HepG2 (cell line): ENCODE measurements around the gene ELL. TPM values are rescaled to one million over a fixed set of nuclear protein-coding genes. Genes with fewer than 3 reads are reported as not detected.

Experiments used
- ATAC-seq: fragments of 200-7000 bp; cut with Tn5 transposase; 3 replicates; pipeline ENCODE4 v1.9.1; 2020; ENCODE audit warnings: mild to moderate bottlenecking, moderate library complexity
- BruUV-seq: library from RNA; stranded (reverse); fragments of 400-500 nt; replicated peaks from 2 replicates; lab custom pipeline; 2021; lab: Mats Ljungman, UMichigan
- CTCF ChIA-PET: fragments of 300-600 bp; formaldehyde crosslinking; extraction: SDS; loops from one replicate; lab custom pipeline; 2021; ENCODE audit warnings: low total read pairs, inconsistent platforms, low intra/inter-chr PET ratio; lab: Yijun Ruan, JAX
- POLR2A ChIA-PET: fragments of 350-600 bp; sonication (Branson Sonifier 250); formaldehyde crosslinking; loops from one replicate; lab custom pipeline; 2020; ENCODE audit warnings: antibody characterized with exemption, inconsistent platforms; lab: Yijun Ruan, JAX
- DNase-seq: peaks from one replicate; pipeline ENCODE4 v3.0.0-alpha.2; 2015; ENCODE audit warnings: low spot score
- FAIRE-seq: peaks from 3 replicates; lab custom pipeline; 2011; peaks lifted over from hg19 to GRCh38; lab: Jason Lieb, UNC
- H2AFZ ChIP-seq: one replicate; pipeline ENCODE4 v1.6.1; 2011; ENCODE audit warnings: low read length, inconsistent platforms
- H3K27ac ChIP-seq: fragments of 300-600 bp; 3 replicates; pipeline ENCODE4 v1.8.0; 2011; ENCODE audit warnings: mixed run types, mild to moderate bottlenecking, mixed read lengths, low read length, inconsistent platforms; ENCODE audit not compliant: insufficient read depth; ENCODE audit errors: extremely low read length
- H3K27me3 ChIP-seq, 2 experiments: fragments of 200-600 bp in 1 of 2; 2 replicates in 1 of 2; 3 replicates in 1 of 2; pipeline versions ENCODE4 v1.6.0 to v1.8.0; 2011; ENCODE audit warnings: low read length in 2 of 2, mild to moderate bottlenecking in 2 of 2, moderate library complexity in 2 of 2, inconsistent platforms in 1 of 2; ENCODE audit not compliant: insufficient read depth in 2 of 2, control insufficient read depth in 1 of 2
- H3K36me3 ChIP-seq, 2 experiments: fragments of 200-600 bp in 1 of 2; replicated peaks in 1 of 2; 2 replicates in 1 of 2; 3 replicates in 1 of 2; pipeline versions ENCODE4 v1.5.1 to v1.8.0; 2011; ENCODE audit warnings: low read length in 2 of 2, inconsistent platforms in 1 of 2; ENCODE audit not compliant: insufficient read depth in 2 of 2, control insufficient read depth in 1 of 2
- H3K4me1 ChIP-seq: 2 replicates; pipeline ENCODE4 v1.5.1; 2012; ENCODE audit warnings: low read length, inconsistent platforms; ENCODE audit not compliant: insufficient read depth
- H3K4me2 ChIP-seq: 2 replicates; pipeline ENCODE4 v1.6.0; 2011; ENCODE audit warnings: low read depth, low read length, inconsistent platforms
- H3K4me3 ChIP-seq, 3 experiments: fragments of 200-600 bp in 1 of 3; sonication (generic), shearing (Covaris generic) in 1 of 3; replicated peaks in 1 of 3; 2 replicates each; pipeline ENCODE4 v1.5.1; 2011 to 2016; ENCODE audit warnings: low read length in 3 of 3, inconsistent platforms in 2 of 3, low read depth in 2 of 3, mild to moderate bottlenecking in 2 of 3, control low read depth in 1 of 3, mixed read lengths in 1 of 3; ENCODE audit not compliant: insufficient read depth in 1 of 3
- H3K79me2 ChIP-seq: one replicate; pipeline ENCODE4 v1.6.1; 2011; ENCODE audit warnings: low read length, inconsistent platforms; ENCODE audit not compliant: insufficient read depth
- H3K9ac ChIP-seq: 2 replicates; pipeline ENCODE4 v1.6.0; 2011; ENCODE audit warnings: mild to moderate bottlenecking, low read depth, low read length, inconsistent platforms; ENCODE audit not compliant: insufficient read depth
- H3K9me3 ChIP-seq: 2 replicates; pipeline ENCODE4 v1.5.1; 2012; ENCODE audit warnings: mild to moderate bottlenecking, low read length
- H4K20me1 ChIP-seq: 2 replicates; pipeline ENCODE4 v1.6.0; 2011; ENCODE audit warnings: inconsistent platforms, mild to moderate bottlenecking, low read length, moderate library complexity; ENCODE audit not compliant: insufficient read depth
- ASH2L ChIP-seq: fragments of 300-600, 200-600 bp; sonication (generic); IDR thresholded peaks from 2 replicates; pipeline ENCODE4 v1.7.0; 2017; ENCODE audit warnings: low read depth, mild to moderate bottlenecking, moderate library complexity, mixed read lengths, low read length; ENCODE audit not compliant: insufficient read length
- ATM ChIP-seq: fragments of 450-650 bp; IDR thresholded peaks from 2 replicates; pipeline ENCODE4 v1.7.1; 2017; ENCODE audit warnings: mild to moderate bottlenecking, borderline replicate concordance
- EZH2 ChIP-seq: conservative IDR thresholded peaks from 2 replicates; pipeline ENCODE4 v1.6.1; 2012; ENCODE audit warnings: mild to moderate bottlenecking, low read depth, low read length, moderate library complexity
- GTF2F1 ChIP-seq: fragments of 150-350 bp; IDR thresholded peaks from 2 replicates; pipeline ENCODE4 v1.6.1; 2014; ENCODE audit warnings: low read length
- HNRNPLL ChIP-seq: fragments of 200-400 bp; formaldehyde crosslinking; IDR thresholded peaks from 2 replicates; pipeline ENCODE4 v1.6.1; 2017; ENCODE audit warnings: mild to moderate bottlenecking, low read depth, low read length; ENCODE audit not compliant: poor library complexity, severe bottlenecking
- HOXA3 ChIP-seq: sonication (generic); formaldehyde crosslinking; IDR thresholded peaks from 2 replicates; pipeline ENCODE4 v1.5.0; 2020; ENCODE audit warnings: missing genetic modification reagents
- JDP2 ChIP-seq: sonication (generic); formaldehyde crosslinking; IDR thresholded peaks from 2 replicates; pipeline ENCODE4 v1.8.1; 2022; ENCODE audit warnings: missing genetic modification reagents, borderline replicate concordance
- MAFF ChIP-seq: IDR thresholded peaks from 2 replicates; pipeline ENCODE4 v1.6.1; 2011; ENCODE audit warnings: low read depth, low read length, improper control_type of control experiment
- NFE2L2 ChIP-seq: fragments of 150-350 bp; IDR thresholded peaks from 2 replicates; pipeline ENCODE4 v1.6.1; 2014; ENCODE audit warnings: low read length
- ZBTB42 ChIP-seq: sonication (generic); formaldehyde crosslinking; IDR thresholded peaks from 2 replicates; pipeline ENCODE4 v1.5.0; 2020; ENCODE audit warnings: mild to moderate bottlenecking, missing genetic modification reagents
- ZNF260 ChIP-seq: sonication (generic); formaldehyde crosslinking; IDR thresholded peaks from 2 replicates; pipeline ENCODE4 v1.4.0; 2020; ENCODE audit warnings: missing genetic modification reagents, low read depth, mild to moderate bottlenecking, borderline replicate concordance
- ZNF263 ChIP-seq: sonication (generic); formaldehyde crosslinking; IDR thresholded peaks from 2 replicates; pipeline ENCODE4 v1.4.0; 2020; ENCODE audit warnings: missing genetic modification reagents
- ZNF264 ChIP-seq: sonication (generic); formaldehyde crosslinking; IDR thresholded peaks from 2 replicates; pipeline ENCODE4 v1.4.0; 2020; ENCODE audit warnings: missing genetic modification reagents
- ZNF530 ChIP-seq: sonication (generic); formaldehyde crosslinking; IDR thresholded peaks from 2 replicates; pipeline ENCODE4 v1.5.0; 2020; ENCODE audit warnings: low read depth, mild to moderate bottlenecking, missing genetic modification reagents
- ZNF7 ChIP-seq: IDR thresholded peaks from 2 replicates; pipeline ENCODE4 v1.6.1; 2016; ENCODE audit warnings: missing biosample characterization, missing genetic modification reagents
- ZSCAN20 ChIP-seq: sonication (generic); formaldehyde crosslinking; IDR thresholded peaks from 2 replicates; pipeline ENCODE4 v1.4.0; 2020; ENCODE audit warnings: missing genetic modification reagents, mild to moderate bottlenecking, borderline replicate concordance
- WGBS: methylation state at CpG from one replicate; pipeline ENCODE4 v1.1.6; 2017; ENCODE audit warnings: low lambda C conversion rate; 5-methylcytosine and 5-hydroxymethylcytosine counted together
- in situ Hi-C: cut with HindIII; loops from 2 replicates; pipeline ENCODE4 v1.10.0; 2017; ENCODE audit warnings: low pct_unique_long_range_greater_than_20kb; ENCODE audit not compliant: extremely low pct_ligation_motif_present
- intact Hi-C: fragments of 100-400 bp; cut with micrococcal nuclease; formaldehyde crosslinking; loops from one replicate; pipeline ENCODE4 v1.10.0; 2022; ENCODE audit not compliant: unreplicated experiment
- polyA plus RNA-seq, 8 experiments: library from polyadenylated mRNA; depleted of rRNA in 3 of 8; stranded (reverse) in 7 of 8; unstranded in 1 of 8; fragments of >200 nt; fragmentation: Illumina TruSeq in 4 of 8; extraction: Trizol in 4 of 8; gene quantifications; 2 replicates each; pipeline versions ENCODE4 v1.2.1 to v1.2.3, GENCODE V29; 2011 to 2016; ENCODE audit warnings: low read depth in 4 of 8, missing spikeins in 1 of 8, mixed read lengths in 1 of 8; ENCODE audit not compliant: insufficient read depth in 1 of 8
- total RNA-seq, 5 experiments: library from RNA; depleted of rRNA; stranded (reverse); fragments of >200 nt; fragmentation: Illumina TruSeq; extraction: Trizol; gene quantifications; 2 replicates each; pipeline ENCODE4 v1.2.3, GENCODE V29; 2016; ENCODE audit warnings: low read depth in 1 of 5
- TF ChIP-seq, protein P1 (sequence below): sonication (generic); formaldehyde crosslinking; conservative IDR thresholded peaks from 2 replicates; pipeline ENCODE4 v1.5.0; 2020; ENCODE audit warnings: missing genetic modification reagents
- TF ChIP-seq, protein P2 (sequence below): sonication (generic); formaldehyde crosslinking; IDR thresholded peaks from 2 replicates; pipeline ENCODE4 v1.8.0; 2022; ENCODE audit warnings: mild to moderate bottlenecking, missing genetic modification reagents; ENCODE audit not compliant: insufficient replicate concordance
- TF ChIP-seq, protein P3 (sequence below): sonication (generic); formaldehyde crosslinking; IDR thresholded peaks from 2 replicates; pipeline ENCODE4 v1.4.0; 2020; ENCODE audit warnings: missing genetic modification reagents

The ELL gene
- total and polyA plus RNA-seq, 2 of the 13 experiments (the other 11 are each of a cell fraction or from before 2014, with no cell fraction given) = 3.7 to 5.4 TPM

- ATAC-seq = peak; percentile 93
- no peak for TF ChIP-seq ZSCAN20 (CRISPR knock-in tag)
- peak; percentile 58 for TF ChIP-seq ASH2L
- TF ChIP-seq ZBTB42 (CRISPR knock-in tag) = peak; percentile 14; the same call in 1 of the 2 replicates
- no peak for TF ChIP-seq EZH2
- TF ChIP-seq JDP2 (CRISPR knock-in tag) = peak; percentile 49; the same call in 1 of the 2 replicates
- no peak for TF ChIP-seq ZNF530 (CRISPR knock-in tag)
- peak; percentile 81 for TF ChIP-seq ZNF263 (CRISPR knock-in tag)
- peak; percentile 99 for TF ChIP-seq HOXA3 (CRISPR knock-in tag)
- TF ChIP-seq, protein P1, sequence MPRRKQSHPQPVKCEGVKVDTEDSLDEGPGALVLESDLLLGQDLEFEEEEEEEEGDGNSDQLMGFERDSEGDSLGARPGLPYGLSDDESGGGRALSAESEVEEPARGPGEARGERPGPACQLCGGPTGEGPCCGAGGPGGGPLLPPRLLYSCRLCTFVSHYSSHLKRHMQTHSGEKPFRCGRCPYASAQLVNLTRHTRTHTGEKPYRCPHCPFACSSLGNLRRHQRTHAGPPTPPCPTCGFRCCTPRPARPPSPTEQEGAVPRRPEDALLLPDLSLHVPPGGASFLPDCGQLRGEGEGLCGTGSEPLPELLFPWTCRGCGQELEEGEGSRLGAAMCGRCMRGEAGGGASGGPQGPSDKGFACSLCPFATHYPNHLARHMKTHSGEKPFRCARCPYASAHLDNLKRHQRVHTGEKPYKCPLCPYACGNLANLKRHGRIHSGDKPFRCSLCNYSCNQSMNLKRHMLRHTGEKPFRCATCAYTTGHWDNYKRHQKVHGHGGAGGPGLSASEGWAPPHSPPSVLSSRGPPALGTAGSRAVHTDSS = no peak
- no peak for TF ChIP-seq NFE2L2
- no peak for TF ChIP-seq GTF2F1
- TF ChIP-seq HNRNPLL = no peak
- TF ChIP-seq ZNF7 (CRISPR knock-in tag) = no peak
- TF ChIP-seq MAFF = 0 out of 2 replicates have a peak, but pooled peaks have one; percentile 9
- TF ChIP-seq, protein P2, sequence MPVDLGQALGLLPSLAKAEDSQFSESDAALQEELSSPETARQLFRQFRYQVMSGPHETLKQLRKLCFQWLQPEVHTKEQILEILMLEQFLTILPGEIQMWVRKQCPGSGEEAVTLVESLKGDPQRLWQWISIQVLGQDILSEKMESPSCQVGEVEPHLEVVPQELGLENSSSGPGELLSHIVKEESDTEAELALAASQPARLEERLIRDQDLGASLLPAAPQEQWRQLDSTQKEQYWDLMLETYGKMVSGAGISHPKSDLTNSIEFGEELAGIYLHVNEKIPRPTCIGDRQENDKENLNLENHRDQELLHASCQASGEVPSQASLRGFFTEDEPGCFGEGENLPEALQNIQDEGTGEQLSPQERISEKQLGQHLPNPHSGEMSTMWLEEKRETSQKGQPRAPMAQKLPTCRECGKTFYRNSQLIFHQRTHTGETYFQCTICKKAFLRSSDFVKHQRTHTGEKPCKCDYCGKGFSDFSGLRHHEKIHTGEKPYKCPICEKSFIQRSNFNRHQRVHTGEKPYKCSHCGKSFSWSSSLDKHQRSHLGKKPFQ (CRISPR knock-in tag) = peak; percentile 97
- peak; percentile 92 for TF ChIP-seq ZNF264 (CRISPR knock-in tag)
- TF ChIP-seq, protein P3, sequence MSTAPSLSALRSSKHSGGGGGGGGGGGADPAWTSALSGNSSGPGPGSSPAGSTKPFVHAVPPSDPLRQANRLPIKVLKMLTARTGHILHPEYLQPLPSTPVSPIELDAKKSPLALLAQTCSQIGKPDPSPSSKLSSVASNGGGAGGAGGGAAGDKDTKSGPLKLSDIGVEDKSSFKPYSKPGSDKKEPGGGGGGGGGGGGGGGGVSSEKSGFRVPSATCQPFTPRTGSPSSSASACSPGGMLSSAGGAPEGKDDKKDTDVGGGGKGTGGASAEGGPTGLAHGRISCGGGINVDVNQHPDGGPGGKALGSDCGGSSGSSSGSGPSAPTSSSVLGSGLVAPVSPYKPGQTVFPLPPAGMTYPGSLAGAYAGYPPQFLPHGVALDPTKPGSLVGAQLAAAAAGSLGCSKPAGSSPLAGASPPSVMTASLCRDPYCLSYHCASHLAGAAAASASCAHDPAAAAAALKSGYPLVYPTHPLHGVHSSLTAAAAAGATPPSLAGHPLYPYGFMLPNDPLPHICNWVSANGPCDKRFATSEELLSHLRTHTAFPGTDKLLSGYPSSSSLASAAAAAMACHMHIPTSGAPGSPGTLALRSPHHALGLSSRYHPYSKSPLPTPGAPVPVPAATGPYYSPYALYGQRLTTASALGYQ (CRISPR knock-in tag) = peak; percentile 99
- no peak for TF ChIP-seq ATM
- no peak for TF ChIP-seq ZNF260 (CRISPR knock-in tag)
Observed at GRCh38 chr19:18514800-18515682, 6.8 kb downstream of the ELL start.

More at GRCh38 chr19:18514800-18515682, 6.8 kb downstream of the ELL start:
- H4K20me1 ChIP-seq = peaks cover 26% of the 10 kb centered on the region; the same call in 1 of the 2 replicates
- H3K4me1 ChIP-seq = peaks cover 96% of the 10 kb centered on the region
- H3K9me3 ChIP-seq = no peaks in the 10 kb centered on the region
- FAIRE-seq (peak; percentile 99), DNase-seq (peak; percentile 99)
- H3K36me3 ChIP-seq = no peaks in the 10 kb centered on the region; a peak in 1 of 5 replicates
- no TSS peak for BruUV-seq
- peak overlapping the region; percentile 94 for H3K27ac ChIP-seq
- peaks cover 86% of the 10 kb centered on the region for H3K79me2 ChIP-seq
- H3K4me2 ChIP-seq = peak overlapping the region; percentile 80
- intact Hi-C loops (no loop called here), in situ Hi-C loops (no loop called here)
- H3K4me3 ChIP-seq = peak overlapping the region; percentile 3 to 63 (median 15); a peak in 4 of 6 replicates
- peak overlapping the region; percentile 75 for H3K9ac ChIP-seq
- CTCF ChIA-PET = interaction anchor here (1.0 kb wide), 1 partner anchor 44 kb away, joined by 3 read pairs; no protein-coding TSS in a partner anchor
- H2AFZ ChIP-seq = no peak overlapping the region
- H3K27me3 ChIP-seq = no peaks in the 10 kb centered on the region
- POLR2A ChIA-PET = interaction anchor here (0.9 to 1.8 kb wide), 11 partner anchors 10 to 75 kb away, joined by 3 to 14 read pairs (median 7); partner anchors contain the start of genes KXD1, REX1BD and UBA52
- 0% methylated on average over 6 of the region's 17 CpGs for WGBS
